GM12873 (cell line): ENCODE measurements around the gene NKAIN2.

Experiments used
- CTCF ChIP-seq: IDR thresholded peaks from 2 replicates; pipeline ENCODE4 v1.5.1; 2012; ENCODE audit warnings: low read depth, mild to moderate bottlenecking, moderate library complexity, low read length, control low read depth; ENCODE audit not compliant: insufficient read depth; ENCODE audit errors: missing control alignments

The NKAIN2 gene

GRCh38 chr6:124747349-124747748 lies 943.7 kb downstream of the NKAIN2 start:
- TF ChIP-seq CTCF, result no peak

- TF ChIP-seq CTCF, result no peak
Observed at GRCh38 chr6:124748778-124749177, 945.1 kb downstream of the NKAIN2 start.

GRCh38 chr6:124753001-124753400 lies 949.3 kb downstream of the NKAIN2 start:
- TF ChIP-seq CTCF, result no peak

- no peak for TF ChIP-seq CTCF
Observed at GRCh38 chr6:124753562-124754105, 950.0 kb downstream of the NKAIN2 start.

- no peak for TF ChIP-seq CTCF
Observed at GRCh38 chr6:124755321-124755720, 951.7 kb downstream of the NKAIN2 start.

- TF ChIP-seq CTCF, result no peak
Observed at GRCh38 chr6:124757560-124757959, 953.9 kb downstream of the NKAIN2 start.

GRCh38 chr6:124758663-124759062 lies 955.0 kb downstream of the NKAIN2 start:
- no peak for TF ChIP-seq CTCF

- no peak for TF ChIP-seq CTCF
Observed at GRCh38 chr6:124765280-124765679, 961.6 kb downstream of the NKAIN2 start.
